K562 (cell line): Measurements from ENCODE around the gene SCYL1. TPM values are rescaled to one million over a fixed set of nuclear protein-coding genes. Genes with fewer than 3 reads are reported as not detected.
A peak's percentile ranks its signal among the peaks of the same experiment; 100 is the strongest.

Experiments
- ATAC-seq: fragments of 200-7000 bp; cut with Tn5 transposase; 3 replicates; pipeline ENCODE4 v1.9.1; 2020; ENCODE audit warnings: moderate library complexity
- BruUV-seq: library from RNA; stranded (reverse); fragments of 400-500 nt; replicated peaks from 2 replicates; lab custom pipeline; 2021; lab: Mats Ljungman, UMichigan
- CTCF ChIA-PET: fragments of 300-600 bp; formaldehyde crosslinking; extraction: SDS; loops from one replicate; lab custom pipeline; 2021; ENCODE audit warnings: low intra/inter-chr PET ratio; lab: Yijun Ruan, JAX
- POLR2A ChIA-PET: fragments of 300-600, 350-650 bp; sonication (Branson Sonifier 250); formaldehyde crosslinking; extraction: SDS; loops from one replicate; lab custom pipeline; 2021; ENCODE audit warnings: antibody characterized with exemption, inconsistent platforms; lab: Yijun Ruan, JAX
- DNase-seq, 4 experiments: peaks; one replicate each; pipeline versions ENCODE4 v3.0.0 to v3.0.0-alpha.2; 2011 to 2018; ENCODE audit warnings: low spot score in 3 of 4, mixed read lengths in 3 of 4; ENCODE audit errors: extremely low read depth in 1 of 4
- FAIRE-seq: peaks from 2 replicates; lab custom pipeline; 2011; peaks lifted over from hg19 to GRCh38; lab: Jason Lieb, UNC
- H2AFZ ChIP-seq: 2 replicates; pipeline ENCODE4 v1.6.0; 2011; ENCODE audit warnings: low read depth, low read length, control low read depth, inconsistent platforms
- H3K27ac ChIP-seq: fragments of 200-600 bp; 3 replicates; pipeline ENCODE4 v1.8.0; 2011; ENCODE audit warnings: low read depth, mild to moderate bottlenecking, control low read depth, inconsistent platforms, low read length, moderate library complexity, mixed read lengths; ENCODE audit errors: extremely low read depth
- H3K27me3 ChIP-seq, 2 experiments: fragments of 300-600 bp in 1 of 2; 2 replicates in 1 of 2; 3 replicates in 1 of 2; pipeline versions ENCODE4 v1.6.0 to v1.8.0; 2011; ENCODE audit warnings: inconsistent platforms in 2 of 2, low read length in 2 of 2, mild to moderate bottlenecking in 1 of 2, mixed read lengths in 1 of 2, moderate library complexity in 1 of 2; ENCODE audit not compliant: control insufficient read depth in 2 of 2, insufficient read depth in 2 of 2
- H3K36me3 ChIP-seq: fragments of 300-600 bp; 3 replicates; pipeline ENCODE4 v1.8.0; 2011; ENCODE audit warnings: mild to moderate bottlenecking, low read length, inconsistent platforms; ENCODE audit not compliant: control insufficient read depth, insufficient read depth
- H3K4me1 ChIP-seq, 2 experiments: fragments of 200-600 bp in 1 of 2; replicated peaks in 1 of 2; 2 replicates in 1 of 2; 3 replicates in 1 of 2; pipeline versions ENCODE4 v1.5.1 to v1.8.0; 2011; ENCODE audit warnings: inconsistent platforms in 2 of 2, low read length in 2 of 2, mild to moderate bottlenecking in 1 of 2, mixed read lengths in 1 of 2, moderate library complexity in 1 of 2; ENCODE audit not compliant: control insufficient read depth in 2 of 2, insufficient read depth in 2 of 2
- H3K4me2 ChIP-seq: 2 replicates; pipeline ENCODE4 v1.6.1; 2011; ENCODE audit warnings: low read length, control low read depth, inconsistent platforms, mixed read lengths; ENCODE audit not compliant: insufficient read depth
- H3K4me3 ChIP-seq: fragments of 200-600 bp; sonication (generic), shearing (Covaris generic); 2 replicates; pipeline ENCODE4 v1.5.1; 2016; ENCODE audit warnings: control low read depth, inconsistent platforms
- H3K79me2 ChIP-seq: fragments of 200-600 bp; 3 replicates; pipeline ENCODE4 v1.8.0; 2011; ENCODE audit warnings: low read length, inconsistent platforms; ENCODE audit not compliant: control insufficient read depth, insufficient read depth
- H3K9ac ChIP-seq, 2 experiments: 2 replicates each; pipeline versions ENCODE4 v1.6.0 to v1.6.1; 2011; ENCODE audit warnings: low read depth in 2 of 2, low read length in 2 of 2, control low read depth in 1 of 2, inconsistent platforms in 1 of 2, mild to moderate bottlenecking in 1 of 2, mixed read lengths in 1 of 2; ENCODE audit not compliant: insufficient read depth in 1 of 2
- H3K9me1 ChIP-seq: one replicate; pipeline ENCODE4 v1.6.0; 2011; ENCODE audit warnings: inconsistent platforms, mild to moderate bottlenecking, low read length, moderate library complexity; ENCODE audit not compliant: control insufficient read depth, insufficient read depth
- H3K9me3 ChIP-seq: replicated peaks from 2 replicates; pipeline ENCODE4 v1.5.1; 2011; ENCODE audit warnings: low read depth, low read length, inconsistent platforms; ENCODE audit not compliant: control insufficient read depth, insufficient read depth
- H4K20me1 ChIP-seq: replicated peaks from 2 replicates; pipeline ENCODE4 v1.6.1; 2011; ENCODE audit warnings: low read length, inconsistent platforms, mixed read lengths; ENCODE audit not compliant: control insufficient read depth, insufficient read depth
- CBX3 ChIP-seq, 2 experiments: IDR thresholded peaks; 1 replicate in 1 of 2; 2 replicates in 1 of 2; pipeline ENCODE4 v1.6.1; 2012; ENCODE audit warnings: inconsistent platforms in 2 of 2, low read length in 2 of 2, borderline replicate concordance in 1 of 2, control low read depth in 1 of 2
- COPS2 ChIP-seq: fragments of 450-650 bp; conservative IDR thresholded peaks from 2 replicates; pipeline ENCODE4 v1.6.1; 2016; ENCODE audit warnings: mild to moderate bottlenecking, moderate library complexity
- ELF4 ChIP-seq: fragments of 450-650 bp; formaldehyde crosslinking; IDR thresholded peaks from 2 replicates; pipeline ENCODE4 v1.4.0; 2022; ENCODE audit warnings: missing genetic modification characterization
- ETV1 ChIP-seq: fragments of 450-650 bp; conservative IDR thresholded peaks from 2 replicates; pipeline ENCODE4 v1.6.1; 2016; ENCODE audit warnings: missing genetic modification characterization, control low read depth, low read depth, missing compliant biosample characterization
- HLTF ChIP-seq: fragments of 450-650 bp; IDR thresholded peaks from 2 replicates; pipeline ENCODE4 v1.6.1; 2016
- KAT8 ChIP-seq: fragments of 450-650 bp; IDR thresholded peaks from 2 replicates; pipeline ENCODE4 v1.6.1; 2016; ENCODE audit warnings: low read depth, mild to moderate bottlenecking
- NCOA4 ChIP-seq: fragments of 450-650 bp; IDR thresholded peaks from 2 replicates; pipeline ENCODE4 v1.6.1; 2018; ENCODE audit warnings: mild to moderate bottlenecking; ENCODE audit not compliant: partially characterized antibody
- NR2F6 ChIP-seq: fragments of 450-650 bp; formaldehyde crosslinking; IDR thresholded peaks from 2 replicates; pipeline ENCODE4 v1.4.0; 2020; ENCODE audit warnings: mild to moderate bottlenecking
- OTX1 ChIP-seq: fragments of 450-650 bp; formaldehyde crosslinking; IDR thresholded peaks from 2 replicates; pipeline ENCODE4 v1.4.0; 2022; ENCODE audit warnings: mild to moderate bottlenecking
- RCOR1 ChIP-seq, 2 experiments: IDR thresholded peaks; 2 replicates each; pipeline ENCODE4 v1.6.1; 2012; ENCODE audit warnings: low read depth in 2 of 2, low read length in 2 of 2, borderline replicate concordance in 1 of 2, improper control_type of control experiment in 1 of 2
- SMAD2 ChIP-seq: fragments of 150-350 bp; IDR thresholded peaks from 2 replicates; pipeline ENCODE4 v1.6.1; 2014; ENCODE audit warnings: low read depth, mild to moderate bottlenecking, low read length
- SMAD4 ChIP-seq: fragments of 250-450 bp; sonication (Bioruptor Pico); conservative IDR thresholded peaks from 2 replicates; pipeline ENCODE4 v1.8.0; 2021; ENCODE audit warnings: inconsistent platforms, mild to moderate bottlenecking, moderate library complexity
- XRCC5 ChIP-seq: fragments of 200-400 bp; formaldehyde crosslinking; IDR thresholded peaks from 2 replicates; pipeline ENCODE4 v1.6.1; 2017; ENCODE audit warnings: low read depth, mild to moderate bottlenecking, low read length
- ZC3H8 ChIP-seq: fragments of 450-650 bp; IDR thresholded peaks from 2 replicates; pipeline ENCODE4 v1.6.1; 2017
- ZFPM2 ChIP-seq: fragments of 250-450 bp; sonication (Bioruptor Pico); IDR thresholded peaks from 2 replicates; pipeline ENCODE4 v1.5.1; 2022; ENCODE audit warnings: mild to moderate bottlenecking
- ZNF507 ChIP-seq: conservative IDR thresholded peaks from 2 replicates; pipeline ENCODE4 v1.6.1; 2017; ENCODE audit warnings: missing genetic modification characterization, missing compliant biosample characterization
- WGBS: fragments of 100-300 bp; shearing (Covaris generic); methylation state at CpG from one replicate; pipeline ENCODE4 v1.1.6; 2016; ENCODE audit warnings: low coverage, mixed read lengths; ENCODE audit not compliant: insufficient coverage; ENCODE audit errors: missing lambda C conversion rate; 5-methylcytosine and 5-hydroxymethylcytosine counted together
- in situ Hi-C: fragments of 300-500 bp; cut with MboI; formaldehyde crosslinking; loops from 4 replicates; pipeline ENCODE4 v1.15.0; 2018; ENCODE audit warnings: inconsistent platforms, mixed read lengths
- intact Hi-C: fragments of 100-400 bp; cut with micrococcal nuclease; formaldehyde crosslinking; loops from 2 replicates; pipeline ENCODE4 v1.14.2; 2022
- polyA plus RNA-seq, 8 experiments: library from polyadenylated mRNA; depleted of rRNA in 4 of 8; stranded (reverse) in 5 of 8; unstranded in 3 of 8; fragments of >200 nt; fragmentation: Nextera tagmentation in 2 of 8; fragmentation: Illumina TruSeq in 1 of 8; extraction: Ambion mirVana in 2 of 8; extraction: Trizol in 1 of 8; gene quantifications; 2 replicates each; pipeline versions ENCODE4 v1.2.1 to v1.2.3, GENCODE V29; 2011 to 2014; ENCODE audit warnings: inconsistent platforms in 1 of 8, missing spikeins in 1 of 8
- total RNA-seq, 7 experiments: library from RNA; depleted of rRNA in 6 of 7; stranded (reverse); fragments of >200 nt in 6 of 7; fragmentation: Illumina TruSeq in 2 of 7; extraction: Trizol in 2 of 7; gene quantifications; 2 replicates each; pipeline versions ENCODE4 v1.2.1 to v1.2.3, GENCODE V29; 2011 to 2021; ENCODE audit warnings: low replicate concordance in 1 of 7
- TF ChIP-seq, protein P1 (sequence below): fragments of 450-650 bp; IDR thresholded peaks from 2 replicates; pipeline ENCODE4 v1.6.1; 2017; ENCODE audit warnings: antibody characterized with exemption, mild to moderate bottlenecking
- TF ChIP-seq, protein P2 (sequence below): sonication (generic); formaldehyde crosslinking; IDR thresholded peaks from 2 replicates; pipeline ENCODE4 v1.8.0; 2022; ENCODE audit warnings: mild to moderate bottlenecking, missing genetic modification reagents, borderline replicate concordance

SCYL1 gene
- total and polyA plus RNA-seq, 9 of the 15 experiments (the other 6 are each of a cell fraction or from before 2014, with no cell fraction given), result 1.9 to 145 (median 57.6) TPM

DNA sequence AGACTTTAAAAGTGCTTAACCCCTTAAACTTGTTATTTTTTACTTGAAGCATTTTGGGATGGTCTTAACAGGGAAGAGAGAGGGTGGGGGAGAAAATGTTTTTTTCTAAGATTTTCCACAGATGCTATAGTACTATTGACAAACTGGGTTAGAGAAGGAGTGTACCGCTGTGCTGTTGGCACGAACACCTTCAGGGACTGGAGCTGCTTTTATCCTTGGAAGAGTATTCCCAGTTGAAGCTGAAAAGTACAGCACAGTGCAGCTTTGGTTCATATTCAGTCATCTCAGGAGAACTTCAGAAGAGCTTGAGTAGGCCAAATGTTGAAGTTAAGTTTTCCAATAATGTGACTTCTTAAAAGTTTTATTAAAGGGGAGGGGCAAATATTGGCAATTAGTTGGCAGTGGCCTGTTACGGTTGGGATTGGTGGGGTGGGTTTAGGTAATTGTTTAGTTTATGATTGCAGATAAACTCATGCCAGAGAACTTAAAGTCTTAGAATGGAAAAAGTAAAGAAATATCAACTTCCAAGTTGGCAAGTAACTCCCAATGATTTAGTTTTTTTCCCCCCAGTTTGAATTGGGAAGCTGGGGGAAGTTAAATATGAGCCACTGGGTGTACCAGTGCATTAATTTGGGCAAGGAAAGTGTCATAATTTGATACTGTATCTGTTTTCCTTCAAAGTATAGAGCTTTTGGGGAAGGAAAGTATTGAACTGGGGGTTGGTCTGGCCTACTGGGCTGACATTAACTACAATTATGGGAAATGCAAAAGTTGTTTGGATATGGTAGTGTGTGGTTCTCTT lies 23.2 kb upstream of the SCYL1 start:
- intact Hi-C loops, result no loop called here
- whole genome bisulfite sequencing, result 0% methylated on average over 3 of the region's 3 CpGs
- Histone ChIP-seq H3K79me2 (peaks cover 97% of the 10 kb centered on the region), H3K4me1 (peaks cover 5 to 7% of the 10 kb centered on the region in 2 experiments; a peak in 3 of 5 replicates), H3K9me1 (peaks cover 5% of the 10 kb centered on the region), H3K9me3 (no peaks in the 10 kb centered on the region), H3K4me2 (peak overlapping the region; percentile 94), H3K27ac (peak overlapping the region; percentile 99), H3K36me3 (peaks cover 75% of the 10 kb centered on the region), H2AFZ (no peak overlapping the region), H3K4me3 (peak overlapping the region; percentile 84), H4K20me1 (peaks cover 70% of the 10 kb centered on the region), H3K9ac (peak overlapping the region; percentile 86 to 100), H3K27me3 (no peaks in the 10 kb centered on the region)
- BruUV-seq, result no TSS peak
- ChIA-PET POLR2A (interaction anchor here (0.5 to 27.6 kb wide), 41 partner anchors 7 to 1312 kb away, joined by 3 to 2118 read pairs (median 5); partner anchors contain the start of genes DPF2, FRMD8, NEAT1 and PCNX3), CTCF (no interaction called here)
- in situ Hi-C loops, result no loop called here
- DNase-seq, result peak in 2 of 4 experiments; percentile 7 to 64
- no peak for ATAC-seq
- no peak for FAIRE-seq
- TF ChIP-seq ZNF507 (tag) (no peak), ZC3H8 (no peak), OTX1 (peak; percentile 92), COPS2 (no peak), CBX3 (IDR thresholded peaks at IDR 0.05; ENCODE audit: borderline replicate concordance in 1 of 2, low read length in 2 of 2) (no peak), ETV1 (no peak), ZFPM2 (CRISPR knock-in tag) (peak; percentile 22), SMAD2 (no peak), XRCC5 (no peak), ELF4 (CRISPR knock-in tag) (peak; percentile 73), RCOR1 (IDR thresholded peaks at IDR 0.05; ENCODE audit: borderline replicate concordance in 1 of 2, low read depth in 2 of 2, low read length in 2 of 2) (no peak), HLTF (no peak), KAT8 (no peak; the same call in 1 of the 2 replicates), NCOA4 (no peak), SMAD4 (CRISPR knock-in tag) (no peak), NR2F6 (CRISPR knock-in tag) (no peak)
- TF ChIP-seq, protein P1, sequence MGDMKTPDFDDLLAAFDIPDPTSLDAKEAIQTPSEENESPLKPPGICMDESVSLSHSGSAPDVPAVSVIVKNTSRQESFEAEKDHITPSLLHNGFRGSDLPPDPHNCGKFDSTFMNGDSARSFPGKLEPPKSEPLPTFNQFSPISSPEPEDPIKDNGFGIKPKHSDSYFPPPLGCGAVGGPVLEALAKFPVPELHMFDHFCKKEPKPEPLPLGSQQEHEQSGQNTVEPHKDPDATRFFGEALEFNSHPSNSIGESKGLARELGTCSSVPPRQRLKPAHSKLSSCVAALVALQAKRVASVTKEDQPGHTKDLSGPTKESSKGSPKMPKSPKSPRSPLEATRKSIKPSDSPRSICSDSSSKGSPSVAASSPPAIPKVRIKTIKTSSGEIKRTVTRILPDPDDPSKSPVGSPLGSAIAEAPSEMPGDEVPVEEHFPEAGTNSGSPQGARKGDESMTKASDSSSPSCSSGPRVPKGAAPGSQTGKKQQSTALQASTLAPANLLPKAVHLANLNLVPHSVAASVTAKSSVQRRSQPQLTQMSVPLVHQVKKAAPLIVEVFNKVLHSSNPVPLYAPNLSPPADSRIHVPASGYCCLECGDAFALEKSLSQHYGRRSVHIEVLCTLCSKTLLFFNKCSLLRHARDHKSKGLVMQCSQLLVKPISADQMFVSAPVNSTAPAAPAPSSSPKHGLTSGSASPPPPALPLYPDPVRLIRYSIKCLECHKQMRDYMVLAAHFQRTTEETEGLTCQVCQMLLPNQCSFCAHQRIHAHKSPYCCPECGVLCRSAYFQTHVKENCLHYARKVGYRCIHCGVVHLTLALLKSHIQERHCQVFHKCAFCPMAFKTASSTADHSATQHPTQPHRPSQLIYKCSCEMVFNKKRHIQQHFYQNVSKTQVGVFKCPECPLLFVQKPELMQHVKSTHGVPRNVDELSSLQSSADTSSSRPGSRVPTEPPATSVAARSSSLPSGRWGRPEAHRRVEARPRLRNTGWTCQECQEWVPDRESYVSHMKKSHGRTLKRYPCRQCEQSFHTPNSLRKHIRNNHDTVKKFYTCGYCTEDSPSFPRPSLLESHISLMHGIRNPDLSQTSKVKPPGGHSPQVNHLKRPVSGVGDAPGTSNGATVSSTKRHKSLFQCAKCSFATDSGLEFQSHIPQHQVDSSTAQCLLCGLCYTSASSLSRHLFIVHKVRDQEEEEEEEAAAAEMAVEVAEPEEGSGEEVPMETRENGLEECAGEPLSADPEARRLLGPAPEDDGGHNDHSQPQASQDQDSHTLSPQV, result no peak
- TF ChIP-seq, protein P2, sequence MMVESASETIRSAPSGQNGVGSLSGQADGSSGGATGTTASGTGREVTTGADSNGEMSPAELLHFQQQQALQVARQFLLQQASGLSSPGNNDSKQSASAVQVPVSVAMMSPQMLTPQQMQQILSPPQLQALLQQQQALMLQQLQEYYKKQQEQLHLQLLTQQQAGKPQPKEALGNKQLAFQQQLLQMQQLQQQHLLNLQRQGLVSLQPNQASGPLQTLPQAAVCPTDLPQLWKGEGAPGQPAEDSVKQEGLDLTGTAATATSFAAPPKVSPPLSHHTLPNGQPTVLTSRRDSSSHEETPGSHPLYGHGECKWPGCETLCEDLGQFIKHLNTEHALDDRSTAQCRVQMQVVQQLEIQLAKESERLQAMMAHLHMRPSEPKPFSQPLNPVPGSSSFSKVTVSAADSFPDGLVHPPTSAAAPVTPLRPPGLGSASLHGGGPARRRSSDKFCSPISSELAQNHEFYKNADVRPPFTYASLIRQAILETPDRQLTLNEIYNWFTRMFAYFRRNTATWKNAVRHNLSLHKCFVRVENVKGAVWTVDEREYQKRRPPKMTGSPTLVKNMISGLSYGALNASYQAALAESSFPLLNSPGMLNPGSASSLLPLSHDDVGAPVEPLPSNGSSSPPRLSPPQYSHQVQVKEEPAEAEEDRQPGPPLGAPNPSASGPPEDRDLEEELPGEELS (CRISPR knock-in tag), result no peak
